Sigmoid colon (tissue), 7 donors: ENCODE data around the gene SH2B3. TPM values are rescaled to one million over a fixed set of nuclear protein-coding genes. Genes with fewer than 3 reads are reported as not detected.
A peak's percentile ranks its signal among the peaks of the same experiment; 100 is the strongest.

Experiments
- DNase-seq: peaks from one replicate; pipeline ENCODE4 v3.0.0-alpha.2; 2019
- H3K27ac ChIP-seq, 4 donors: fragments of 200-600 bp; sonication (generic); one replicate each; pipeline ENCODE4 v1.5.1; 2016 to 2019; ENCODE audit warnings: mild to moderate bottlenecking in 1 of 4
- H3K27me3 ChIP-seq, 3 donors: fragments of 200-600 bp; sonication (generic); one replicate each; pipeline ENCODE4 v1.5.1; 2019; ENCODE audit warnings: mild to moderate bottlenecking in 1 of 3
- H3K36me3 ChIP-seq, 4 donors: fragments of 200-600 bp; sonication (generic); one replicate each; pipeline ENCODE4 v1.5.1; 2016 to 2019
- H3K4me1 ChIP-seq, 4 donors: fragments of 200-600 bp; sonication (generic); one replicate each; pipeline ENCODE4 v1.5.1; 2017 to 2019
- H3K4me3 ChIP-seq, 4 donors: fragments of 200-600 bp; sonication (generic); one replicate each; pipeline ENCODE4 v1.5.1; 2017 to 2019; ENCODE audit warnings: mild to moderate bottlenecking in 2 of 4, moderate library complexity in 1 of 4
- H3K9me3 ChIP-seq, 4 donors: fragments of 200-600 bp in 3 of 4; sonication (generic) in 3 of 4; one replicate each; pipeline versions ENCODE4 v1.5.1 to v1.6.1; 2013 to 2019
- CTCF ChIP-seq, 4 experiments: fragments of 450-650 bp in 3 of 4; fragments of 200-600 bp in 1 of 4; IDR thresholded peaks; one replicate each; pipeline ENCODE4 v1.5.1; 2016 to 2019; ENCODE audit warnings: antibody characterized with exemption in 4 of 4, mild to moderate bottlenecking in 3 of 4, moderate library complexity in 2 of 4
- EP300 ChIP-seq, 4 donors: sonication (generic); formaldehyde crosslinking; IDR thresholded peaks; one replicate each; pipeline ENCODE4 v1.6.1; 2017; ENCODE audit warnings: antibody characterized with exemption in 4 of 4
- POLR2A ChIP-seq, 2 donors: fragments of 450-650 bp; IDR thresholded peaks; one replicate each; pipeline ENCODE4 v1.6.1; 2016; ENCODE audit warnings: antibody characterized with exemption in 2 of 2, mild to moderate bottlenecking in 2 of 2, moderate library complexity in 2 of 2
- POLR2AphosphoS5 ChIP-seq, 4 donors: sonication (generic); formaldehyde crosslinking; IDR thresholded peaks; one replicate each; pipeline ENCODE4 v1.6.1; 2017; ENCODE audit warnings: antibody characterized with exemption in 4 of 4
- WGBS, 2 donors: extraction: QIAGEN DNeasy Blood & Tissue Kit; methylation state at CpG; one replicate each; pipeline ENCODE4 v1.1.7; 2013; 5-methylcytosine and 5-hydroxymethylcytosine counted together
- intact Hi-C: fragments of 100-400 bp; cut with DNase I; formaldehyde crosslinking; loops from one replicate; pipeline ENCODE4 v1.15.1; 2023
- polyA plus RNA-seq, 3 donors: library from polyadenylated mRNA; stranded (reverse); fragments of 200-250 nt; gene quantifications; one replicate each; pipeline ENCODE4 v1.2.3, GENCODE V29; 2013
- total RNA-seq, 4 donors: library from RNA; depleted of rRNA; stranded (reverse); fragments of >200 nt; gene quantifications; one replicate each; pipeline ENCODE4 v1.1.0, GENCODE V29; 2016
- donor health status: healthy with polysubstance abuse.
- donor health status: Bipolar disorder and iron deficiency.
- donor health status: healthy.

SH2B3 gene
- 10 to 100 TPM; 13.2 to 32.5 (median 14.9) TPM for total RNA-seq
- polyA plus RNA-seq, result 10 to 100 TPM; 10.4 to 14.1 (median 12.0) TPM

- peak within 1 kb of the TSS; percentile 77 to 88 (median 83) for H3K27ac ChIP-seq
- peaks cover 0 to 73% (median 62%) of the 10 kb centered on the region in 4 donors for H3K4me1 ChIP-seq
- peak within 1 kb of the TSS; percentile 57 to 96 (median 76) for H3K4me3 ChIP-seq
- H3K9me3 ChIP-seq, result no peaks in the 10 kb centered on the region
- no peaks in the 10 kb centered on the region for H3K27me3 ChIP-seq
- 1% methylated on average over 80 of the region's 80 CpGs for WGBS, 2 donors
- TF ChIP-seq CTCF (IDR thresholded peaks at IDR 0.05) (no peak), POLR2A (IDR thresholded peaks at IDR 0.05) (no peak), POLR2AphosphoS5 (IDR thresholded peaks at IDR 0.05) (peak in 3 of 4 donors; percentile 46 to 59 (median 48))
- no peaks in the 10 kb centered on the region for H3K36me3 ChIP-seq
- DNase-seq, result no peak
- intact Hi-C loops, result loop anchor here (10.0 kb wide), 1 partner anchor 269 kb away; no protein-coding TSS in a partner anchor
Observed at GRCh38 chr12:111405859-111406473, at the start of gene SH2B3. Gene SH2B3, plus strand, starts transcription at chr12:111405923. Its CDS starts 12,223 bp downstream, at chr12:111418146.

- WGBS, 2 donors, result 39 to 43% methylated on average over 11 of the region's 11 CpGs
- Histone ChIP-seq H3K4me3 (no peak overlapping the region), H3K27ac (no peak overlapping the region), H3K4me1 (no peaks in the 10 kb centered on the region), H3K27me3 (no peaks in the 10 kb centered on the region), H3K36me3 (peaks cover 0 to 17% (median 7%) of the 10 kb centered on the region in 4 donors), H3K9me3 (no peaks in the 10 kb centered on the region)
- DNase-seq, result no peak
- intact Hi-C loops, result no loop called here
- no peak for TF ChIP-seq EP300 (IDR thresholded peaks at IDR 0.05)
- peak in 1 of 4 donors; percentile 28 for TF ChIP-seq POLR2AphosphoS5 (IDR thresholded peaks at IDR 0.05)
- no peak for TF ChIP-seq CTCF (IDR thresholded peaks at IDR 0.05)
- no peak for TF ChIP-seq POLR2A (IDR thresholded peaks at IDR 0.05)
Observed at GRCh38 chr12:111359231-111359913, 46.4 kb upstream of the SH2B3 start.

GRCh38 chr12:111359914-111360276 lies 45.8 kb upstream of the SH2B3 start:
- Histone ChIP-seq H3K4me3 (no peak overlapping the region), H3K27me3 (no peaks in the 10 kb centered on the region), H3K9me3 (no peaks in the 10 kb centered on the region), H3K27ac (no peak overlapping the region), H3K4me1 (no peaks in the 10 kb centered on the region), H3K36me3 (peaks cover 0 to 17% (median 7%) of the 10 kb centered on the region in 4 donors)
- TF ChIP-seq EP300 (IDR thresholded peaks at IDR 0.05), result no peak
- no peak for TF ChIP-seq CTCF (IDR thresholded peaks at IDR 0.05)
- no peak for TF ChIP-seq POLR2AphosphoS5 (IDR thresholded peaks at IDR 0.05)
- TF ChIP-seq POLR2A (IDR thresholded peaks at IDR 0.05), result no peak
- 42 to 75% methylated on average over 5 of the region's 5 CpGs for WGBS, 2 donors
- no peak for DNase-seq
- intact Hi-C loops, result no loop called here

GRCh38 chr12:111360325-111360930 lies 45.3 kb upstream of the SH2B3 start:
- intact Hi-C loops, result no loop called here
- H3K9me3 ChIP-seq, result no peaks in the 10 kb centered on the region
- TF ChIP-seq EP300 (IDR thresholded peaks at IDR 0.05) (no peak), CTCF (IDR thresholded peaks at IDR 0.05) (no peak), POLR2A (IDR thresholded peaks at IDR 0.05) (no peak), POLR2AphosphoS5 (IDR thresholded peaks at IDR 0.05) (no peak)
- DNase-seq, result no peak
- H3K36me3 ChIP-seq, result peaks cover 0 to 17% (median 7%) of the 10 kb centered on the region in 4 donors
- no peaks in the 10 kb centered on the region for H3K27me3 ChIP-seq
- no peak overlapping the region for H3K27ac ChIP-seq
- H3K4me3 ChIP-seq, result no peak overlapping the region
- no peaks in the 10 kb centered on the region for H3K4me1 ChIP-seq
- WGBS, 2 donors, result 55 to 71% methylated on average over 9 of the region's 9 CpGs
